Sigmoid colon (tissue), 4 donors: Measurements from ENCODE around the gene SYNGR1.

ENCODE experiments used
- CTCF ChIP-seq, 4 experiments: fragments of 450-650 bp in 3 of 4; fragments of 200-600 bp in 1 of 4; IDR thresholded peaks; one replicate each; pipeline ENCODE4 v1.5.1; 2016 to 2019; ENCODE audit warnings: antibody characterized with exemption in 4 of 4, mild to moderate bottlenecking in 3 of 4, moderate library complexity in 2 of 4
- POLR2A ChIP-seq, 2 donors: fragments of 450-650 bp; IDR thresholded peaks; one replicate each; pipeline ENCODE4 v1.6.1; 2016; ENCODE audit warnings: antibody characterized with exemption in 2 of 2, mild to moderate bottlenecking in 2 of 2, moderate library complexity in 2 of 2
- POLR2AphosphoS5 ChIP-seq, 4 donors: sonication (generic); formaldehyde crosslinking; IDR thresholded peaks; one replicate each; pipeline ENCODE4 v1.6.1; 2017; ENCODE audit warnings: antibody characterized with exemption in 4 of 4

DNA sequence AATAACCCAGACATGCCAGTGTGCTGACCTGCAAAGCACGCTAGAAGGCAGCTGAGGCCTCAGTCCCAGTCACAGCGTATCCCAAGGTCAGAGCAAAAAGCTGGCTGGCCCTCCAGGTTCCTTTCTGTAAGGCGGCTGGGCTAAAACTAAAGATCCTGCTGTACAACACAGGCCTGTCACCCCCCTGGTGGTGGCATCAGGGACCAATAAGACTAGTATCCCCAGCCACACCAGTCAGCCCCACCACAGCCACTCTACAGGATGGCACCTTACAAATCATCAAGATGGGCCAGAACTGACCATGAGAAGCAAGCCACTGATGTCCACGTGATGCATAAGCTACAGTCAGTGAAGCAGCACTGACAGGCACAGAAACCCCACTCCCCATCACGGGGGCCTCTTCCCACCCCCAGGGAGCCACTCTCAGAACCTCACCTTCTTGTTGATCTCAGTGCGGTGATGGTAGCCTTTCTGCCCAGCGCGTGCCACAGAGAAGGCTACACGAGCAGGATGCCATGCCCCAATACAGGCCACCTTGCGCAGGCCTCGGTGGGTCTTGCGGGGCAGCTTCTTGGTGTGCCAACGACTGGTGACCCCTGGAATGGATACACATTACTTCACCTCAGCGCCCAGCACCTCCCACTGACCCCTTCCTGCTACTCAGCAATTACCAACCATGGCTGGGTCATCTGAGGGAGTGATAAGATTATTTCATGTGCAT, 35.4 kb upstream of the SYNGR1 start:
- no peak for TF ChIP-seq CTCF (IDR thresholded peaks at IDR 0.05)
- TF ChIP-seq POLR2AphosphoS5 (IDR thresholded peaks at IDR 0.05): no peak
- TF ChIP-seq POLR2A (IDR thresholded peaks at IDR 0.05): no peak
